AG10803 (cell line): Measurements from ENCODE around the gene ARFGAP1.

Experiments
- DNase-seq: peaks from one replicate; pipeline ENCODE4 v3.0.0; 2010; ENCODE audit warnings: low read depth
- H3K4me3 ChIP-seq: 2 replicates; pipeline ENCODE4 v1.5.1; 2011; ENCODE audit warnings: mild to moderate bottlenecking, low read length, control low read depth
- CTCF ChIP-seq: conservative IDR thresholded peaks from 2 replicates; pipeline ENCODE4 v1.5.1; 2011; ENCODE audit warnings: mild to moderate bottlenecking, low read length, control low read depth, inconsistent platforms

The ARFGAP1 gene

GRCh38 chr20:63283397-63284082, 10.9 kb downstream of the ARFGAP1 start:
- DNase-seq = no peak
- no peak overlapping the region for H3K4me3 ChIP-seq

GRCh38 chr20:63284083-63284440, 11.4 kb downstream of the ARFGAP1 start:
- no peak overlapping the region for H3K4me3 ChIP-seq
- no peak for TF ChIP-seq CTCF
- no peak for DNase-seq

More at GRCh38 chr20:63283397-63284082, 10.9 kb downstream of the ARFGAP1 start:
- TF ChIP-seq CTCF = no peak

- DNase-seq = no peak
- no peak for TF ChIP-seq CTCF
- H3K4me3 ChIP-seq = no peak overlapping the region
These were observed 11.9 kb downstream of the ARFGAP1 start for GRCh38 chr20:63284544-63284949.

GRCh38 chr20:63284981-63285524, 12.4 kb downstream of the ARFGAP1 start:
- TF ChIP-seq CTCF = no peak
- no peak for DNase-seq
- H3K4me3 ChIP-seq = no peak overlapping the region

- H3K4me3 ChIP-seq = no peak overlapping the region
- DNase-seq = no peak
- TF ChIP-seq CTCF = no peak
These were observed 13.3 kb downstream of the ARFGAP1 start for GRCh38 chr20:63285636-63286615.

- TF ChIP-seq CTCF = no peak
- no peak overlapping the region for H3K4me3 ChIP-seq
- no peak for DNase-seq
These were observed 14.4 kb downstream of the ARFGAP1 start for GRCh38 chr20:63286781-63287696.
